Neural cell (in vitro differentiated cells): ENCODE data around the gene ROR2. TPM values are rescaled to one million over a fixed set of nuclear protein-coding genes. Genes with fewer than 3 reads are reported as not detected.

Source experiments
- H2AFZ ChIP-seq: fragments of 200-600, 300-800 bp; sonication (generic), shearing (Covaris generic); 2 replicates; pipeline ENCODE4 v1.6.0; 2014; ENCODE audit warnings: low read depth, mild to moderate bottlenecking, antibody characterized with exemption, low read length, moderate library complexity
- H3F3A ChIP-seq: fragments of 200-600 bp; shearing (Covaris generic); 2 replicates; pipeline ENCODE4 v1.6.1; 2016; ENCODE audit warnings: mild to moderate bottlenecking, moderate library complexity, mixed read lengths, antibody characterized with exemption, low read length; ENCODE audit not compliant: insufficient read depth, poor library complexity, severe bottlenecking
- H3K27ac ChIP-seq: fragments of 200-600, 300-800 bp; sonication (generic), shearing (Covaris generic); 2 replicates; pipeline ENCODE4 v1.5.1; 2014; ENCODE audit warnings: mild to moderate bottlenecking, low read length, moderate library complexity
- H3K27me3 ChIP-seq: fragments of 300-800, 200-600 bp; sonication (generic), shearing (Covaris generic); 2 replicates; pipeline ENCODE4 v1.6.0; 2014; ENCODE audit warnings: mild to moderate bottlenecking, low read depth, low read length, moderate library complexity; ENCODE audit not compliant: insufficient read depth
- H3K36me3 ChIP-seq: fragments of 300-800, 200-600 bp; sonication (generic), shearing (Covaris generic); 2 replicates; pipeline ENCODE4 v1.5.1; 2014; ENCODE audit warnings: mild to moderate bottlenecking, antibody characterized with exemption, low read length, moderate library complexity; ENCODE audit not compliant: insufficient read depth
- H3K4me2 ChIP-seq: fragments of 300-800, 200-600 bp; sonication (generic), shearing (Covaris generic); 2 replicates; pipeline ENCODE4 v1.6.0; 2014; ENCODE audit warnings: mild to moderate bottlenecking, low read length
- H3K4me3 ChIP-seq: fragments of 300-800, 200-600 bp; sonication (generic), shearing (Covaris generic); 2 replicates; pipeline ENCODE4 v1.5.1; 2014; ENCODE audit warnings: mild to moderate bottlenecking, low read length, moderate library complexity
- H3K79me2 ChIP-seq: fragments of 200-600 bp; shearing (Covaris generic); replicated peaks from 2 replicates; pipeline ENCODE4 v1.6.0; 2014; ENCODE audit warnings: mild to moderate bottlenecking, low read length, moderate library complexity; ENCODE audit not compliant: insufficient read depth
- H3K9ac ChIP-seq: fragments of 300-800, 200-600 bp; sonication (generic), shearing (Covaris generic); 2 replicates; pipeline ENCODE4 v1.6.1; 2016; ENCODE audit warnings: mild to moderate bottlenecking, low read length, mixed read lengths
- H3K9me2 ChIP-seq: fragments of 200-600 bp; shearing (Covaris generic); 2 replicates; pipeline ENCODE4 v1.6.1; 2016; ENCODE audit warnings: mild to moderate bottlenecking, low read length, mixed read lengths; ENCODE audit not compliant: insufficient read depth
- H3K9me3 ChIP-seq: fragments of 200-600, 300-800 bp; sonication (generic), shearing (Covaris generic); 2 replicates; pipeline ENCODE4 v1.6.1; 2016; ENCODE audit warnings: mild to moderate bottlenecking, mixed run types, low read length, moderate library complexity, mixed read lengths
- H4K20me1 ChIP-seq: fragments of 200-600 bp; shearing (Covaris generic); 2 replicates; pipeline ENCODE4 v1.6.1; 2016; ENCODE audit warnings: mild to moderate bottlenecking, mixed run types; ENCODE audit not compliant: insufficient read depth
- EP300 ChIP-seq: fragments of 450-650 bp; conservative IDR thresholded peaks from 2 replicates; pipeline ENCODE4 v1.6.1; 2014; ENCODE audit warnings: antibody characterized with exemption, mild to moderate bottlenecking, moderate library complexity; ENCODE audit not compliant: poor library complexity, severe bottlenecking
- EZH2 ChIP-seq: fragments of 200-600, 300-800 bp; shearing (Covaris generic), sonication (generic); IDR thresholded peaks from 2 replicates; pipeline ENCODE4 v1.6.1; 2014; ENCODE audit warnings: antibody characterized with exemption, low read length, borderline replicate concordance, mild to moderate bottlenecking; ENCODE audit not compliant: insufficient read depth, poor library complexity, severe bottlenecking
- MXI1 ChIP-seq: fragments of 450-650 bp; conservative IDR thresholded peaks from 2 replicates; pipeline ENCODE4 v1.6.1; 2014; ENCODE audit warnings: antibody characterized with exemption, mild to moderate bottlenecking; ENCODE audit not compliant: poor library complexity, severe bottlenecking
- POLR2AphosphoS5 ChIP-seq: IDR thresholded peaks from 2 replicates; pipeline ENCODE4 v1.6.1; 2012
- RAD21 ChIP-seq: fragments of 450-650 bp; conservative IDR thresholded peaks from 2 replicates; pipeline ENCODE4 v1.6.1; 2014; ENCODE audit warnings: antibody characterized with exemption, mild to moderate bottlenecking, moderate library complexity
- SMC3 ChIP-seq: fragments of 450-650 bp; conservative IDR thresholded peaks from 2 replicates; pipeline ENCODE4 v1.6.1; 2014; ENCODE audit warnings: antibody characterized with exemption, mild to moderate bottlenecking, moderate library complexity; ENCODE audit not compliant: poor library complexity
- TAF1 ChIP-seq: IDR thresholded peaks from 2 replicates; pipeline ENCODE4 v1.6.1; 2012; ENCODE audit warnings: low read depth
- polyA plus RNA-seq: library from polyadenylated mRNA; depleted of rRNA; stranded (reverse); fragments of >200 nt; gene quantifications from 2 replicates; pipeline ENCODE4 v1.2.3, GENCODE V29; 2014
- TF ChIP-seq, protein P1 (sequence below): fragments of 450-650 bp; IDR thresholded peaks from 2 replicates; pipeline ENCODE4 v1.5.1; 2014; ENCODE audit warnings: antibody characterized with exemption, mild to moderate bottlenecking, moderate library complexity; ENCODE audit not compliant: poor library complexity, severe bottlenecking
- TF ChIP-seq, protein P2 (sequence below): IDR thresholded peaks from 2 replicates; pipeline ENCODE4 v1.6.1; 2012; ENCODE audit warnings: borderline replicate concordance

The ROR2 gene
- polyA plus RNA-seq, 1 donor from 2014 or later, result 0.33 TPM

DNA sequence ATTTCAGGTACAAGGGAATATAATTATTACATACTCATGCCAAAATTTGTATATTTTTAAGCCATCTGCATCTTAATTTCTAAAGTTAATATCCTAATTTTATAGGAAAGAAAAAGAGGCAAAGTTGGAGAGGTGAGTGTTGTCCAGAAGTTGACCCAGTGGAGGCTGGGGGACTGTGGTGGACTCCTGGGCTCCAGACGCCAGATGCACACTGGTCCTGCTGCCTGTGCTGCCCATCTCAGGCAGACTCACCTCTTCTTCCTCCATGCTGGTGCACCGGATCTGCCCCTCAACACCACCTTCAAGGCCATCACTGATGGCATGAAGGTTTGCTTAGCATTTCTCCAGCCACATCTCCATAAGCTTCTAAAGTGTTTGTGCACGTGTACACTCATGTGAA lies 305.6 kb downstream of the ROR2 start:
- no peaks in the 10 kb centered on the region for H3K79me2 ChIP-seq
- H3K27ac ChIP-seq, result no peak overlapping the region
- no peaks in the 10 kb centered on the region for H3K9me2 ChIP-seq
- no peak overlapping the region for H2AFZ ChIP-seq
- H3K36me3 ChIP-seq, result no peaks in the 10 kb centered on the region
- TF ChIP-seq, protein P1, sequence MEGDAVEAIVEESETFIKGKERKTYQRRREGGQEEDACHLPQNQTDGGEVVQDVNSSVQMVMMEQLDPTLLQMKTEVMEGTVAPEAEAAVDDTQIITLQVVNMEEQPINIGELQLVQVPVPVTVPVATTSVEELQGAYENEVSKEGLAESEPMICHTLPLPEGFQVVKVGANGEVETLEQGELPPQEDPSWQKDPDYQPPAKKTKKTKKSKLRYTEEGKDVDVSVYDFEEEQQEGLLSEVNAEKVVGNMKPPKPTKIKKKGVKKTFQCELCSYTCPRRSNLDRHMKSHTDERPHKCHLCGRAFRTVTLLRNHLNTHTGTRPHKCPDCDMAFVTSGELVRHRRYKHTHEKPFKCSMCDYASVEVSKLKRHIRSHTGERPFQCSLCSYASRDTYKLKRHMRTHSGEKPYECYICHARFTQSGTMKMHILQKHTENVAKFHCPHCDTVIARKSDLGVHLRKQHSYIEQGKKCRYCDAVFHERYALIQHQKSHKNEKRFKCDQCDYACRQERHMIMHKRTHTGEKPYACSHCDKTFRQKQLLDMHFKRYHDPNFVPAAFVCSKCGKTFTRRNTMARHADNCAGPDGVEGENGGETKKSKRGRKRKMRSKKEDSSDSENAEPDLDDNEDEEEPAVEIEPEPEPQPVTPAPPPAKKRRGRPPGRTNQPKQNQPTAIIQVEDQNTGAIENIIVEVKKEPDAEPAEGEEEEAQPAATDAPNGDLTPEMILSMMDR, result no peak
- TF ChIP-seq SMC3 (no peak), POLR2AphosphoS5 (no peak), MXI1 (no peak), RAD21 (no peak), TAF1 (no peak), EP300 (no peak), EZH2 (no peak)
- TF ChIP-seq, protein P2, sequence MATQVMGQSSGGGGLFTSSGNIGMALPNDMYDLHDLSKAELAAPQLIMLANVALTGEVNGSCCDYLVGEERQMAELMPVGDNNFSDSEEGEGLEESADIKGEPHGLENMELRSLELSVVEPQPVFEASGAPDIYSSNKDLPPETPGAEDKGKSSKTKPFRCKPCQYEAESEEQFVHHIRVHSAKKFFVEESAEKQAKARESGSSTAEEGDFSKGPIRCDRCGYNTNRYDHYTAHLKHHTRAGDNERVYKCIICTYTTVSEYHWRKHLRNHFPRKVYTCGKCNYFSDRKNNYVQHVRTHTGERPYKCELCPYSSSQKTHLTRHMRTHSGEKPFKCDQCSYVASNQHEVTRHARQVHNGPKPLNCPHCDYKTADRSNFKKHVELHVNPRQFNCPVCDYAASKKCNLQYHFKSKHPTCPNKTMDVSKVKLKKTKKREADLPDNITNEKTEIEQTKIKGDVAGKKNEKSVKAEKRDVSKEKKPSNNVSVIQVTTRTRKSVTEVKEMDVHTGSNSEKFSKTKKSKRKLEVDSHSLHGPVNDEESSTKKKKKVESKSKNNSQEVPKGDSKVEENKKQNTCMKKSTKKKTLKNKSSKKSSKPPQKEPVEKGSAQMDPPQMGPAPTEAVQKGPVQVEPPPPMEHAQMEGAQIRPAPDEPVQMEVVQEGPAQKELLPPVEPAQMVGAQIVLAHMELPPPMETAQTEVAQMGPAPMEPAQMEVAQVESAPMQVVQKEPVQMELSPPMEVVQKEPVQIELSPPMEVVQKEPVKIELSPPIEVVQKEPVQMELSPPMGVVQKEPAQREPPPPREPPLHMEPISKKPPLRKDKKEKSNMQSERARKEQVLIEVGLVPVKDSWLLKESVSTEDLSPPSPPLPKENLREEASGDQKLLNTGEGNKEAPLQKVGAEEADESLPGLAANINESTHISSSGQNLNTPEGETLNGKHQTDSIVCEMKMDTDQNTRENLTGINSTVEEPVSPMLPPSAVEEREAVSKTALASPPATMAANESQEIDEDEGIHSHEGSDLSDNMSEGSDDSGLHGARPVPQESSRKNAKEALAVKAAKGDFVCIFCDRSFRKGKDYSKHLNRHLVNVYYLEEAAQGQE, result no peak
- no peak overlapping the region for H3K4me3 ChIP-seq
- no peaks in the 10 kb centered on the region for H4K20me1 ChIP-seq
- H3F3A ChIP-seq, result no peaks in the 10 kb centered on the region
- no peak overlapping the region for H3K9ac ChIP-seq
- no peak overlapping the region for H3K4me2 ChIP-seq
- H3K9me3 ChIP-seq, result no peaks in the 10 kb centered on the region
- no peaks in the 10 kb centered on the region for H3K27me3 ChIP-seq

DNA sequence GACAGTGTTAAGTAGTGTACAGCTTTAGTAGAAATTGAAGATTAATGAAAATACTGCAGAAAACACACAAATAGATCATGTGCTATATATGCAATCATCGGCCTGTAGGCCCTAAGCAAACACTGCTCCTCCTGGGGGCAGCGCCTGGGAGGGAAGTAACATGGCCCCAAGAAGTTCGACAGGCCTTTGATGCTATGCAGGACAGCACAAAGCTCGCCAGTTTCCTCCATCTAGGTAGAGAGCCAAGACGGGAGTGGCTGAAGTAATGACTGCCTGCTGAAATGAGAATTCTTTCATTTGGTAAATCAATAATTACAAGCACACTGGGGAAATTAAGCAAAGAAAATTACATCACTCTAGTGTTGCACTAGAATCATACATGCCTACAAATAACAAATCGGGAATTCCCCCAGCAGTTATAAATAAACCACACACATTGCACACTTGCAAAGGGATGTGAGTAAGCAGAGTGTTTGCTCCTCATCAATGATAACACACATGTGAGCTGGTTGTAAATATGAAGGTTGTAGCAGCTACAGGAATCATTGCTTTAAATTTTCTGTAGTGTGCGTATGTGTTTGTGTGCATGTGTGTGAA lies 306.4 kb downstream of the ROR2 start:
- no peak for TF ChIP-seq SMC3
- TF ChIP-seq EP300, result no peak
- no peak for TF ChIP-seq TAF1
- TF ChIP-seq, protein P1, result no peak
- TF ChIP-seq MXI1, result no peak
- TF ChIP-seq RAD21, result no peak
- no peak for TF ChIP-seq POLR2AphosphoS5
- TF ChIP-seq EZH2, result no peak
- TF ChIP-seq, protein P2, result no peak
- Histone ChIP-seq H3K4me2 (no peak overlapping the region), H3F3A (no peaks in the 10 kb centered on the region), H3K79me2 (no peaks in the 10 kb centered on the region), H3K9me2 (no peaks in the 10 kb centered on the region), H3K36me3 (no peaks in the 10 kb centered on the region), H4K20me1 (no peaks in the 10 kb centered on the region), H3K9ac (no peak overlapping the region), H3K27ac (no peak overlapping the region), H2AFZ (no peak overlapping the region), H3K4me3 (no peak overlapping the region), H3K27me3 (no peaks in the 10 kb centered on the region), H3K9me3 (no peaks in the 10 kb centered on the region)
